ENCODE data around the gene ABRAXAS1. TPM values are rescaled to one million over a fixed set of nuclear protein-coding genes. Genes with fewer than 3 reads are reported as not detected.

Gene ABRAXAS1
- total and polyA plus RNA-seq, 10 of the 15 experiments (the other 5 are each of a cell fraction or from before 2014, with no cell fraction given) = 2.2 to 9.7 (median 5.8) TPM

GRCh38 chr4:83455281-83456183, 29.4 kb downstream of the ABRAXAS1 start, which contains the start of the genes HELQ and MRPS18C (continued):
- TF ChIP-seq KDM1A (IDR thresholded peaks at IDR 0.05; ENCODE audit: borderline replicate concordance) (no peak), IRF4 (IDR thresholded peaks at IDR 0.05; ENCODE audit: low read depth, low read length) (peak; percentile 91), SMARCA5 (IDR thresholded peaks at IDR 0.05) (0 out of 2 replicates have a peak, but pooled peaks have one; percentile 52), NKRF (conservative IDR thresholded peaks at IDR 0.05) (peak; percentile 66), NR2F1 (conservative IDR thresholded peaks at IDR 0.05) (no peak), SP1 (IDR thresholded peaks at IDR 0.05; ENCODE audit: low read depth, low read length) (peak; percentile 69), MXI1 (IDR thresholded peaks at IDR 0.05; ENCODE audit: low read depth, low read length) (peak; percentile 89), ZBTB40 (IDR thresholded peaks at IDR 0.05; ENCODE audit: borderline replicate concordance) (peak; percentile 99), CREB1 (IDR thresholded peaks at IDR 0.05; ENCODE audit: low read depth) (peak; percentile 79), CHD2 (IDR thresholded peaks at IDR 0.05; ENCODE audit: borderline replicate concordance, low read depth, low read length) (peak; percentile 99), USF2 (IDR thresholded peaks at IDR 0.05; ENCODE audit: borderline replicate concordance, low read depth, low read length) (peak; percentile 98), ATF3 (IDR thresholded peaks at IDR 0.05; ENCODE audit: borderline replicate concordance, extremely low read depth, low read depth, low read length) (peak; percentile 98), ZNF207 (IDR thresholded peaks at IDR 0.05; ENCODE audit: borderline replicate concordance) (peak; percentile 84), YBX1 (IDR thresholded peaks at IDR 0.05) (no peak), EZH2 (IDR thresholded peaks at IDR 0.05; ENCODE audit: borderline replicate concordance, control insufficient read depth, low read depth, low read length) (no peak), TCF3 (IDR thresholded peaks at IDR 0.05; ENCODE audit: borderline replicate concordance, insufficient read depth, low read depth, low read length) (no peak), IRF3 (IDR thresholded peaks at IDR 0.05) (no peak)
